Neural cell (in vitro differentiated cells): ENCODE data around the gene PLA2G12A.

Source experiments
- MXI1 ChIP-seq: fragments of 450-650 bp; conservative IDR thresholded peaks from 2 replicates; pipeline ENCODE4 v1.6.1; 2014; ENCODE audit warnings: antibody characterized with exemption, mild to moderate bottlenecking; ENCODE audit not compliant: poor library complexity, severe bottlenecking
- REST ChIP-seq: IDR thresholded peaks from 2 replicates; pipeline ENCODE4 v1.6.1; 2012; ENCODE audit warnings: borderline replicate concordance
- TF ChIP-seq, protein P1 (sequence below): fragments of 450-650 bp; IDR thresholded peaks from 2 replicates; pipeline ENCODE4 v1.5.1; 2014; ENCODE audit warnings: antibody characterized with exemption, mild to moderate bottlenecking, moderate library complexity; ENCODE audit not compliant: poor library complexity, severe bottlenecking

GRCh38 chr4:109675181-109675580 lies 54.7 kb downstream of the PLA2G12A start:
- TF ChIP-seq REST (no peak), MXI1 (no peak)
- TF ChIP-seq, protein P1, sequence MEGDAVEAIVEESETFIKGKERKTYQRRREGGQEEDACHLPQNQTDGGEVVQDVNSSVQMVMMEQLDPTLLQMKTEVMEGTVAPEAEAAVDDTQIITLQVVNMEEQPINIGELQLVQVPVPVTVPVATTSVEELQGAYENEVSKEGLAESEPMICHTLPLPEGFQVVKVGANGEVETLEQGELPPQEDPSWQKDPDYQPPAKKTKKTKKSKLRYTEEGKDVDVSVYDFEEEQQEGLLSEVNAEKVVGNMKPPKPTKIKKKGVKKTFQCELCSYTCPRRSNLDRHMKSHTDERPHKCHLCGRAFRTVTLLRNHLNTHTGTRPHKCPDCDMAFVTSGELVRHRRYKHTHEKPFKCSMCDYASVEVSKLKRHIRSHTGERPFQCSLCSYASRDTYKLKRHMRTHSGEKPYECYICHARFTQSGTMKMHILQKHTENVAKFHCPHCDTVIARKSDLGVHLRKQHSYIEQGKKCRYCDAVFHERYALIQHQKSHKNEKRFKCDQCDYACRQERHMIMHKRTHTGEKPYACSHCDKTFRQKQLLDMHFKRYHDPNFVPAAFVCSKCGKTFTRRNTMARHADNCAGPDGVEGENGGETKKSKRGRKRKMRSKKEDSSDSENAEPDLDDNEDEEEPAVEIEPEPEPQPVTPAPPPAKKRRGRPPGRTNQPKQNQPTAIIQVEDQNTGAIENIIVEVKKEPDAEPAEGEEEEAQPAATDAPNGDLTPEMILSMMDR, result no peak
